Nephron progenitor cell (in vitro differentiated cells): ENCODE measurements around the gene SP6.

Source experiments
- DNase-seq: peaks from one replicate; pipeline ENCODE4 v3.0.0; 2021
- H3K27ac Mint-ChIP-seq: 2 replicates; pipeline ENCODE4 v1.8.0; 2021; ENCODE audit warnings: mild to moderate bottlenecking, moderate library complexity, mixed read lengths
- H3K27me3 Mint-ChIP-seq: 2 replicates; pipeline ENCODE4 v1.8.0; 2021; ENCODE audit warnings: mild to moderate bottlenecking, low read depth, mixed read lengths; ENCODE audit not compliant: poor library complexity
- H3K36me3 Mint-ChIP-seq: 2 replicates; pipeline ENCODE4 v1.8.0; 2021; ENCODE audit warnings: low read depth, mixed read lengths
- H3K4me1 Mint-ChIP-seq: 2 replicates; pipeline ENCODE4 v1.8.0; 2021; ENCODE audit warnings: mixed read lengths
- H3K4me3 Mint-ChIP-seq: 2 replicates; pipeline ENCODE4 v1.8.0; 2021; ENCODE audit warnings: mild to moderate bottlenecking, moderate library complexity, mixed read lengths
- H3K9me3 Mint-ChIP-seq: 2 replicates; pipeline ENCODE4 v1.8.0; 2021; ENCODE audit warnings: mild to moderate bottlenecking, moderate library complexity, mixed read lengths
- TF ChIP-seq, protein P1 (sequence below): fragments of 200-600 bp; sonication (generic); IDR thresholded peaks from 2 replicates; pipeline ENCODE4 v1.5.0; 2021; ENCODE audit warnings: antibody characterized with exemption

Gene SP6

DNA sequence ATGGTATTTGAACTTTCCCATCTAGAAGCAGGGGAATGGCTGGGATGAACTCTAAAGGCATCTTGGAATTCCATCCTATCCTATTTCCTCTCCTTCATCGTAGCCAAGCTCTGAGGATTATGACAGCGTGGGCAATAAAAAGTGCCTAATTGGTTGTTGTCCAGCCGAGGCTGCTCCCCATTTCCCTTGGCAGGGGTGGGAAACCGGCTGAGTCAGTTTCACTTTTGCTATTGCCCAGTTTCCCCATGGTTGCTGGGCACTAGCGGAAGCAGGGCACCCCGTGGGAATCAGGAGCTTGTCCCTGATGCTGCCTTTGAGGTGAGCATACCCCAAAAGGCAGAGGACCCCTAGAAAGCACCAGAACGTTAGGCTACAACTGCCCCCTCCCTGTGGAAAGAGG, 31.3 kb upstream of the SP6 start:
- Mint-ChIP-seq H3K27ac (no peak overlapping the region), H3K27me3 (peaks cover 10% of the 10 kb centered on the region), H3K9me3 (no peaks in the 10 kb centered on the region), H3K4me1 (peaks cover 84% of the 10 kb centered on the region), H3K36me3 (no peaks in the 10 kb centered on the region), H3K4me3 (no peak overlapping the region)
- DNase-seq: no peak
- TF ChIP-seq, protein P1, sequence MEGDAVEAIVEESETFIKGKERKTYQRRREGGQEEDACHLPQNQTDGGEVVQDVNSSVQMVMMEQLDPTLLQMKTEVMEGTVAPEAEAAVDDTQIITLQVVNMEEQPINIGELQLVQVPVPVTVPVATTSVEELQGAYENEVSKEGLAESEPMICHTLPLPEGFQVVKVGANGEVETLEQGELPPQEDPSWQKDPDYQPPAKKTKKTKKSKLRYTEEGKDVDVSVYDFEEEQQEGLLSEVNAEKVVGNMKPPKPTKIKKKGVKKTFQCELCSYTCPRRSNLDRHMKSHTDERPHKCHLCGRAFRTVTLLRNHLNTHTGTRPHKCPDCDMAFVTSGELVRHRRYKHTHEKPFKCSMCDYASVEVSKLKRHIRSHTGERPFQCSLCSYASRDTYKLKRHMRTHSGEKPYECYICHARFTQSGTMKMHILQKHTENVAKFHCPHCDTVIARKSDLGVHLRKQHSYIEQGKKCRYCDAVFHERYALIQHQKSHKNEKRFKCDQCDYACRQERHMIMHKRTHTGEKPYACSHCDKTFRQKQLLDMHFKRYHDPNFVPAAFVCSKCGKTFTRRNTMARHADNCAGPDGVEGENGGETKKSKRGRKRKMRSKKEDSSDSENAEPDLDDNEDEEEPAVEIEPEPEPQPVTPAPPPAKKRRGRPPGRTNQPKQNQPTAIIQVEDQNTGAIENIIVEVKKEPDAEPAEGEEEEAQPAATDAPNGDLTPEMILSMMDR: no peak

DNA sequence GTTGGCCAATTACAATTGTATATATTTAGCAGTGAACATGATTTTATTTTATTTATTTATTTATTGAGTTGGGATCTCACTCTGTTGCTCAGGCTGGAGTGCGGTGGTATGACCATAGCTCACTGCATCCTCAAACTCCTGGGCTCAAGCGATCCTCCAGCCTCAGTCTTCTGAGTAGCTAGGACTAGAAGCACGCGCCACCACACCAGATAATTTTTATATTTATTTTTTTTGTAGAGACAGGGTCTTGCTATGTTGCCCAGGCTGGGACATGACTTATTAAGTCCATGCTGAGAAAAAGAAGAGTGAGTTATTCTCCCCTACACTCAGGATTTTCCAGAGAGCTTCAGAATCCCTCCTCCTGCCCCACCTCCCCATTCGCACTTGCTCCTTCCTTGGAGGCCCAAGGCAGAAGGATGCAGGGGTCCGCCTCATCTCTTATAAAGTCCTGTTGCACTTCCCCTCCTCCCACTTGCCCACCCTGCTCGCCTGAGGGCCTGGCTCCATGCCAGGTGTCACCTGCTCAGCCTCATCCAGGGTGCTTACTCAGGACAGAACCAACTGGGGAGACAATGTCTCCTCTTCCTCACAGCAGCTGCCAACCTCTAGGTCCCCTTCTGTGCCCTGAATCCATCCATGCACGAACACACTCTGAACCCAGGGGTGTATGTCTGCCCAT, 29.0 kb upstream of the SP6 start:
- no peak for DNase-seq
- H3K9me3 Mint-ChIP-seq: no peaks in the 10 kb centered on the region
- H3K36me3 Mint-ChIP-seq: no peaks in the 10 kb centered on the region
- no peak overlapping the region for H3K27ac Mint-ChIP-seq
- peaks cover 10% of the 10 kb centered on the region for H3K27me3 Mint-ChIP-seq
- no peak overlapping the region for H3K4me3 Mint-ChIP-seq
- TF ChIP-seq, protein P1: no peak
- H3K4me1 Mint-ChIP-seq: peaks cover 87% of the 10 kb centered on the region

DNA sequence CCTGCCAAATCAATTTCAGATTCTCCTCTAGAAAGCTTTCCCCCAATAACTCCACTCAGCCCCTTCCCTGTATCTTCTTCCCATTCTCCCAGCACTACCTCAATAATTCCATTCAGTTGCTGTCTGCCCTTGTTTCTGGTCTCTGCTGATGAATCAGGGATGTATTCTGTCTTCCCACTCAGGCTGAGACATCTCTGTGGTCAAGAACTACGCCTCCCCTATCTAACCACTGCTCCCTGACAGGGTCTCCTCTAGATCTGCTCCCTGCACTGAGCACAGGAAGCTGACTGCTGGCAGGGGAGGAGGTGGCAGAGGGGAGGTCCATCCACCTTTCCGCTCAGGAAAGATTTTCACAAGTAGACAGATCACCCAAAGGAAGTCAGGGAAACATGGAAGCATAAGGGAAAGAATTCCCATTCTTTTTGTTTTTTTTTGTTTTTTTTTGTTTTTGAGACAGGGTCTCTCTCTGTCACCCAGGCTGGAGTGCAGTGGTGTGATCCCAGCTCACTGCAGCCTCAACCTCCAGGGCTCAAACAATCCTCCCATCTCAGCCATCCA, 28.1 kb upstream of the SP6 start:
- H3K27ac Mint-ChIP-seq: peak overlapping the region; percentile 26
- TF ChIP-seq, protein P1: no peak
- no peaks in the 10 kb centered on the region for H3K36me3 Mint-ChIP-seq
- H3K4me3 Mint-ChIP-seq: peak overlapping the region; percentile 19
- H3K27me3 Mint-ChIP-seq: peaks cover 10% of the 10 kb centered on the region
- H3K4me1 Mint-ChIP-seq: peaks cover 87% of the 10 kb centered on the region
- DNase-seq: no peak
- no peaks in the 10 kb centered on the region for H3K9me3 Mint-ChIP-seq

DNA sequence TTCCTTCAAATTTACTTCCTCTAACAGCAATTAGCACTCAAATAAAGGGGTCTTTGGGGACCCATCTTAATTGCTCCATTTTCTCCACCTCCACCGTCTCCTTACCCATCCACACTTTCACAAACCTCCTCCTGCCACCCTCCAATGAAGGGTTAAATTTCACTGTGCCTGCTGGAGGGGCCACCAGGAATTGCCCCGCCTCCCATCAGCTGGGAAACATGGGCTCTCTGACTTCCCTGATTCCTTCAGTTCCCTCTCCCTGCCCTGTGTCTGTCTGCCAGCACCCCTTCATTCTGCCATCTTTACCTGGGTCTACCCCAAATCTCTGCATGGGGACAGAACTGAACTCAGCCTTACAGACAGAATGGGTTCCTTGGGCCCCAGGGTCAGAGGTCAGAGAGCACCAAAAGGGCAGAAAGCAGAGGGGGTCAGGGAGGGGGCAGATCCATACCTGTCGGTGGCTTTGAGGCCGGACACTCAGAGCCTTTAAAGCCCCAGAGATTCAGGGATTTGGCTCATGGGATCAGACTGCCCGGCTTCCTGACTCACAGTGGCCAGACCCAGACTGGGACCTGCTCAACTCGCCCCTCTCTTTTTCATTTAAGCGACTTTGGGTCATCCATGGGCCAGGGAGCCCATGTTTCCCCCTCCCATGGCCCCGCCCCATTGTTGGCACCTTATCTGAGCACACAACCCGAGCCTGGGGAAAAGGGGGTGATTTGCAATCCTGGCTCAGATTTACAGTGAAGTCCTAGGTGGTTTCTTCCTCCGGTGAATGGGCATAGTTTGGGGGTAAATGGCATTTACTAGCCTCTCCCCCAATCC, 27.5 kb upstream of the SP6 start:
- no peak for DNase-seq
- Mint-ChIP-seq H3K4me1 (peaks cover 87% of the 10 kb centered on the region), H3K9me3 (no peaks in the 10 kb centered on the region), H3K4me3 (peak overlapping the region; percentile 49), H3K36me3 (no peaks in the 10 kb centered on the region), H3K27me3 (peaks cover 10% of the 10 kb centered on the region), H3K27ac (peak overlapping the region; percentile 26)
- TF ChIP-seq, protein P1: no peak

DNA sequence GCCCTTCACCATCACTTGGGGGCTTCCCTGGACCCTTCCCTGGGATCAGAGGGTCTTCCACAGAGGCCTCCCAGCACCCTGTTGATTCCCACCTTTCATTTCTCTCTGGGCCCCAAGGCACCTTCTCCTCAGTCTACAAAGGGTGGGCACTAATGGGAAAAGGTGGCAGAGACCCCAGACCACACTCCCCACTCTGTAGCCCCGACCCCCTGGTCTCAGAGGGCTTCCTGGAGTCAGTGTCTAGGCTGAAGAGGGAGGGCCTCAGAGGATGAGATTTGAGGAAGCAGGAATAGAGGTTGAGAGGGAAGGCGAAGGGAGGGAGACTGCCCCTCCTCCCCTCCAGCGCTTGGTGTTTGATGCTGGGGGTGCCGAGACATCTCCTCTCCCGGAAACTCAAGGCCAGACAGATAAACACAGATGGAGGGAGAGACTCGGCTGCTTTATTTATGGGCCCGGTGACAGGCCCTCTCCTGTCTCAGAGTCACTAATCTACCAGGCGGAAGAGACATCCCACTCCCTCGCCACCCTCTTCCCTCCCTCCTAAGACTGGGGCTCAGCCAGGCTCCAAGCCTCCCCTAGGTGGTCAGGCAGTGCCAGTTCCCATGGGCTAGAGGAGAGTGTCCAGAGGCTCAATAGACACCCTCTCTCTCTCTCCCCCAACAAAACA, 26.5 kb upstream of the SP6 start:
- Mint-ChIP-seq H3K4me1 (peaks cover 88% of the 10 kb centered on the region), H3K4me3 (peak overlapping the region; percentile 13), H3K9me3 (no peaks in the 10 kb centered on the region), H3K36me3 (no peaks in the 10 kb centered on the region), H3K27me3 (peaks cover 5% of the 10 kb centered on the region), H3K27ac (peak overlapping the region; percentile 93)
- TF ChIP-seq, protein P1: no peak
- DNase-seq: peak; percentile 68
